ENCODE results near the gene GARS1.

GARS1 gene

GRCh38 chr7:30655096-30655970, 60.7 kb downstream of the GARS1 start (continued):
- TF ChIP-seq, protein P1, sequence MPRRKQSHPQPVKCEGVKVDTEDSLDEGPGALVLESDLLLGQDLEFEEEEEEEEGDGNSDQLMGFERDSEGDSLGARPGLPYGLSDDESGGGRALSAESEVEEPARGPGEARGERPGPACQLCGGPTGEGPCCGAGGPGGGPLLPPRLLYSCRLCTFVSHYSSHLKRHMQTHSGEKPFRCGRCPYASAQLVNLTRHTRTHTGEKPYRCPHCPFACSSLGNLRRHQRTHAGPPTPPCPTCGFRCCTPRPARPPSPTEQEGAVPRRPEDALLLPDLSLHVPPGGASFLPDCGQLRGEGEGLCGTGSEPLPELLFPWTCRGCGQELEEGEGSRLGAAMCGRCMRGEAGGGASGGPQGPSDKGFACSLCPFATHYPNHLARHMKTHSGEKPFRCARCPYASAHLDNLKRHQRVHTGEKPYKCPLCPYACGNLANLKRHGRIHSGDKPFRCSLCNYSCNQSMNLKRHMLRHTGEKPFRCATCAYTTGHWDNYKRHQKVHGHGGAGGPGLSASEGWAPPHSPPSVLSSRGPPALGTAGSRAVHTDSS (tag by site-specific recombination; IDR thresholded peaks at IDR 0.05): no peak
- TF ChIP-seq ZNF747 (tag by site-specific recombination; IDR thresholded peaks at IDR 0.05): no peak
- no peak for TF ChIP-seq KLF8 (tag by site-specific recombination; IDR thresholded peaks at IDR 0.05)
- no peak for TF ChIP-seq ZNF169 (tag by site-specific recombination; IDR thresholded peaks at IDR 0.05)

DNA sequence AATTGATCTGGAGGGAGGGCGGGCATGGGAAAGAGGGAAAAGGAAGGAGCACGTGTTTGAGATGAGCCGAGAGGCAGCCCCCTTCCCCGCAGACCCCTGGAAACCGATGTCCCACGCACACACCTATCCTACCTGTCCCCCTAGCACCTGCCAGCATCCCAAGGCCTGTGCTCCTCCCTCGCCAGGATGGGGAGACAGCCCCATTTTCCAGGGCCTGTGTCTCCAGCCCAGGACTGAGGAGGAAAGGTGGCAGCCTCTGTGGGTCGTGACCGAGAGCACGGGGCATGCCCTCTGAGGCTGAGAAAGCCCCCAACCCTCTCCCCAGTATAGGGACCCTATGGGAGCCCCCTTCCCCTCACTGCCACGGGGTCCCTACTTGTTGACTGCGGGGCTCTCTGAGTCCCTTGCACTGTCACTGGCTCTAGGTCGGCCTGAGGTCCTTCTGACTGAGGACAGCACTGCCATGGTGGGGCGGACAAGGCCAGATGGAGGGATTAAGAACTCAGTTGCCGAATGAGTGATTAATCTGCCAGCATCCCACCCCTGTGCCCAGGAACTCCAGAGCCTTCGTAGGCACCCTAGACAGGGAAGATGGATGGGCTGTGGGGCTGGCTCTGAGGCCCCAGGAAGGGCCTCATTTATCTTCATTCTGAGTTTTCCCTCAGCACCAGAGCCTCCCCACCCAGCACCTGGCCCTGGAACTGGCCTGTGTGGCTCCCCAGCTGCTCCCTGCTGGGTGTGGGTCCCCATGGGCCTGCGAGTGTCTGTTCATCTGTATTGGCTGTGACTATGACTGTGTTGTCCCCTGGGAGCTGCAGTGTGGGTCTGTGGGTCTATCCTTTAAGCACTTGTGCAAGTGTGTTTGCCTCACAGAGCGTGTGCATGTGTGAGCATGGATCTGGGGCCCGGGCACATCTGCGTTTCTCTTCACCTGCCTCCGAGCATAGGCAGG, 61.6 kb downstream of the GARS1 start:
- TF ChIP-seq SP7 (tag by site-specific recombination; IDR thresholded peaks at IDR 0.05) (no peak), PRDM2 (tag by site-specific recombination; IDR thresholded peaks at IDR 0.05; ENCODE audit: borderline replicate concordance) (no peak), ZNF501 (tag by site-specific recombination; IDR thresholded peaks at IDR 0.05) (no peak), ZNF423 (tag by site-specific recombination; IDR thresholded peaks at IDR 0.05) (no peak), ZNF610 (tag by site-specific recombination; IDR thresholded peaks at IDR 0.05; ENCODE audit: borderline replicate concordance) (no peak), SP2 (tag by site-specific recombination; IDR thresholded peaks at IDR 0.05) (no peak), ZNF660 (tag by site-specific recombination; IDR thresholded peaks at IDR 0.05) (no peak)
- TF ChIP-seq, protein P2, sequence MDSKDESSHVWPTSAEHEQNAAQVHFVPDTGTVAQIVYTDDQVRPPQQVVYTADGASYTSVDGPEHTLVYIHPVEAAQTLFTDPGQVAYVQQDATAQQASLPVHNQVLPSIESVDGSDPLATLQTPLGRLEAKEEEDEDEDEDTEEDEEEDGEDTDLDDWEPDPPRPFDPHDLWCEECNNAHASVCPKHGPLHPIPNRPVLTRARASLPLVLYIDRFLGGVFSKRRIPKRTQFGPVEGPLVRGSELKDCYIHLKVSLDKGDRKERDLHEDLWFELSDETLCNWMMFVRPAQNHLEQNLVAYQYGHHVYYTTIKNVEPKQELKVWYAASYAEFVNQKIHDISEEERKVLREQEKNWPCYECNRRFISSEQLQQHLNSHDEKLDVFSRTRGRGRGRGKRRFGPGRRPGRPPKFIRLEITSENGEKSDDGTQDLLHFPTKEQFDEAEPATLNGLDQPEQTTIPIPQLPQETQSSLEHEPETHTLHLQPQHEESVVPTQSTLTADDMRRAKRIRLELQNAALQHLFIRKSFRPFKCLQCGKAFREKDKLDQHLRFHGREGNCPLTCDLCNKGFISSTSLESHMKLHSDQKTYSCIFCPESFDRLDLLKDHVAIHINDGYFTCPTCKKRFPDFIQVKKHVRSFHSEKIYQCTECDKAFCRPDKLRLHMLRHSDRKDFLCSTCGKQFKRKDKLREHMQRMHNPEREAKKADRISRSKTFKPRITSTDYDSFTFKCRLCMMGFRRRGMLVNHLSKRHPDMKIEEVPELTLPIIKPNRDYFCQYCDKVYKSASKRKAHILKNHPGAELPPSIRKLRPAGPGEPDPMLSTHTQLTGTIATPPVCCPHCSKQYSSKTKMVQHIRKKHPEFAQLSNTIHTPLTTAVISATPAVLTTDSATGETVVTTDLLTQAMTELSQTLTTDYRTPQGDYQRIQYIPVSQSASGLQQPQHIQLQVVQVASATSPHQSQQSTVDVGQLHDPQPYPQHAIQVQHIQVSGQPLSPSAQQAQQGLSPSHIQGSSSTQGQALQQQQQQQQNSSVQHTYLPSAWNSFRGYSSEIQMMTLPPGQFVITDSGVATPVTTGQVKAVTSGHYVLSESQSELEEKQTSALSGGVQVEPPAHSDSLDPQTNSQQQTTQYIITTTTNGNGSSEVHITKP (tag by site-specific recombination; IDR thresholded peaks at IDR 0.05): no peak
- ChIA-PET POLR2A (no interaction called here), CTCF (no interaction called here)
- no peaks in the 10 kb centered on the region for H3K9me3 ChIP-seq (ENCODE audit: control insufficient read depth, insufficient read depth, low read depth, low read length)
- H3K27ac ChIP-seq (ENCODE audit: extremely low read depth, low read depth, low read length): no peak overlapping the region
- no peaks in the 10 kb centered on the region for H3K36me3 ChIP-seq (ENCODE audit: control insufficient read depth in 2 of 2, insufficient read depth in 1 of 2, low read length in 2 of 2)
- H3K4me1 ChIP-seq (ENCODE audit: control insufficient read depth, insufficient read depth, low read length): no peaks in the 10 kb centered on the region
- no peak overlapping the region for H3K4me3 ChIP-seq (ENCODE audit: low read depth, low read length)
